HepG2 (cell line): ENCODE results near the gene NKX6-2. TPM values are rescaled to one million over a fixed set of nuclear protein-coding genes. Genes with fewer than 3 reads are reported as not detected.

ENCODE experiments used
- ATAC-seq: fragments of 200-7000 bp; cut with Tn5 transposase; 3 replicates; pipeline ENCODE4 v1.9.1; 2020; ENCODE audit warnings: mild to moderate bottlenecking, moderate library complexity
- BruUV-seq: library from RNA; stranded (reverse); fragments of 400-500 nt; replicated peaks from 2 replicates; lab custom pipeline; 2021; lab: Mats Ljungman, UMichigan
- CTCF ChIA-PET: fragments of 300-600 bp; formaldehyde crosslinking; extraction: SDS; loops from one replicate; lab custom pipeline; 2021; ENCODE audit warnings: low total read pairs, inconsistent platforms, low intra/inter-chr PET ratio; lab: Yijun Ruan, JAX
- POLR2A ChIA-PET: fragments of 350-600 bp; sonication (Branson Sonifier 250); formaldehyde crosslinking; loops from one replicate; lab custom pipeline; 2020; ENCODE audit warnings: antibody characterized with exemption, inconsistent platforms; lab: Yijun Ruan, JAX
- DNase-seq: peaks from one replicate; pipeline ENCODE4 v3.0.0-alpha.2; 2015; ENCODE audit warnings: low spot score
- FAIRE-seq: peaks from 3 replicates; lab custom pipeline; 2011; peaks lifted over from hg19 to GRCh38; lab: Jason Lieb, UNC
- H2AFZ ChIP-seq: one replicate; pipeline ENCODE4 v1.6.1; 2011; ENCODE audit warnings: low read length, inconsistent platforms
- H3K27ac ChIP-seq: fragments of 300-600 bp; 3 replicates; pipeline ENCODE4 v1.8.0; 2011; ENCODE audit warnings: mixed run types, mild to moderate bottlenecking, mixed read lengths, low read length, inconsistent platforms; ENCODE audit not compliant: insufficient read depth; ENCODE audit errors: extremely low read length
- H3K27me3 ChIP-seq, 2 experiments: fragments of 200-600 bp in 1 of 2; 2 replicates in 1 of 2; 3 replicates in 1 of 2; pipeline versions ENCODE4 v1.6.0 to v1.8.0; 2011; ENCODE audit warnings: low read length in 2 of 2, mild to moderate bottlenecking in 2 of 2, moderate library complexity in 2 of 2, inconsistent platforms in 1 of 2; ENCODE audit not compliant: insufficient read depth in 2 of 2, control insufficient read depth in 1 of 2
- H3K36me3 ChIP-seq, 2 experiments: fragments of 200-600 bp in 1 of 2; replicated peaks in 1 of 2; 2 replicates in 1 of 2; 3 replicates in 1 of 2; pipeline versions ENCODE4 v1.5.1 to v1.8.0; 2011; ENCODE audit warnings: low read length in 2 of 2, inconsistent platforms in 1 of 2; ENCODE audit not compliant: insufficient read depth in 2 of 2, control insufficient read depth in 1 of 2
- H3K4me1 ChIP-seq: 2 replicates; pipeline ENCODE4 v1.5.1; 2012; ENCODE audit warnings: low read length, inconsistent platforms; ENCODE audit not compliant: insufficient read depth
- H3K4me2 ChIP-seq: 2 replicates; pipeline ENCODE4 v1.6.0; 2011; ENCODE audit warnings: low read depth, low read length, inconsistent platforms
- H3K4me3 ChIP-seq, 3 experiments: fragments of 200-600 bp in 1 of 3; sonication (generic), shearing (Covaris generic) in 1 of 3; replicated peaks in 1 of 3; 2 replicates each; pipeline ENCODE4 v1.5.1; 2011 to 2016; ENCODE audit warnings: low read length in 3 of 3, inconsistent platforms in 2 of 3, low read depth in 2 of 3, mild to moderate bottlenecking in 2 of 3, control low read depth in 1 of 3, mixed read lengths in 1 of 3; ENCODE audit not compliant: insufficient read depth in 1 of 3
- H3K79me2 ChIP-seq: one replicate; pipeline ENCODE4 v1.6.1; 2011; ENCODE audit warnings: low read length, inconsistent platforms; ENCODE audit not compliant: insufficient read depth
- H3K9ac ChIP-seq: 2 replicates; pipeline ENCODE4 v1.6.0; 2011; ENCODE audit warnings: mild to moderate bottlenecking, low read depth, low read length, inconsistent platforms; ENCODE audit not compliant: insufficient read depth
- H3K9me3 ChIP-seq: 2 replicates; pipeline ENCODE4 v1.5.1; 2012; ENCODE audit warnings: mild to moderate bottlenecking, low read length
- H4K20me1 ChIP-seq: 2 replicates; pipeline ENCODE4 v1.6.0; 2011; ENCODE audit warnings: inconsistent platforms, mild to moderate bottlenecking, low read length, moderate library complexity; ENCODE audit not compliant: insufficient read depth
- CREB1 ChIP-seq, 2 experiments: fragments of 450-650 bp in 1 of 2; IDR thresholded peaks; 2 replicates each; pipeline ENCODE4 v1.6.1; 2016 to 2017; ENCODE audit warnings: control low read depth in 1 of 2, mild to moderate bottlenecking in 1 of 2, missing compliant biosample characterization in 1 of 2, missing genetic modification characterization in 1 of 2
- KMT2B ChIP-seq: IDR thresholded peaks from 2 replicates; pipeline ENCODE4 v1.6.1; 2016; ENCODE audit warnings: missing genetic modification reagents, missing compliant biosample characterization
- MEIS1 ChIP-seq: sonication (generic); formaldehyde crosslinking; IDR thresholded peaks from 2 replicates; pipeline ENCODE4 v1.9.0; 2021; ENCODE audit warnings: mild to moderate bottlenecking, missing genetic modification reagents, moderate library complexity, borderline replicate concordance
- POLR2AphosphoS5 ChIP-seq: IDR thresholded peaks from 2 replicates; pipeline ENCODE4 v1.6.1; 2012; ENCODE audit warnings: low read depth, low read length
- SMAD9 ChIP-seq: sonication (generic); formaldehyde crosslinking; IDR thresholded peaks from 2 replicates; pipeline ENCODE4 v1.5.1; 2020; ENCODE audit warnings: mild to moderate bottlenecking, missing genetic modification reagents
- ZEB1 ChIP-seq: IDR thresholded peaks from 2 replicates; pipeline ENCODE4 v1.6.1; 2012; ENCODE audit warnings: mild to moderate bottlenecking, low read depth, inconsistent platforms; ENCODE audit not compliant: insufficient replicate concordance
- ZFAT ChIP-seq: sonication (generic); formaldehyde crosslinking; conservative IDR thresholded peaks from 2 replicates; pipeline ENCODE4 v1.8.1; 2023; ENCODE audit warnings: missing genetic modification reagents, inconsistent platforms
- ZFY ChIP-seq: sonication (generic); formaldehyde crosslinking; IDR thresholded peaks from 2 replicates; pipeline ENCODE4 v1.4.0; 2020; ENCODE audit warnings: missing genetic modification reagents
- ZMYM2 ChIP-seq: sonication (generic); formaldehyde crosslinking; IDR thresholded peaks from 2 replicates; pipeline ENCODE4 v1.8.0; 2022; ENCODE audit warnings: mild to moderate bottlenecking, missing genetic modification reagents
- WGBS: methylation state at CpG from one replicate; pipeline ENCODE4 v1.1.6; 2017; ENCODE audit warnings: low lambda C conversion rate; 5-methylcytosine and 5-hydroxymethylcytosine counted together
- in situ Hi-C: cut with HindIII; loops from 2 replicates; pipeline ENCODE4 v1.10.0; 2017; ENCODE audit warnings: low pct_unique_long_range_greater_than_20kb; ENCODE audit not compliant: extremely low pct_ligation_motif_present
- intact Hi-C: fragments of 100-400 bp; cut with micrococcal nuclease; formaldehyde crosslinking; loops from one replicate; pipeline ENCODE4 v1.10.0; 2022; ENCODE audit not compliant: unreplicated experiment
- polyA plus RNA-seq, 8 experiments: library from polyadenylated mRNA; depleted of rRNA in 3 of 8; stranded (reverse) in 7 of 8; unstranded in 1 of 8; fragments of >200 nt; fragmentation: Illumina TruSeq in 4 of 8; extraction: Trizol in 4 of 8; gene quantifications; 2 replicates each; pipeline versions ENCODE4 v1.2.1 to v1.2.3, GENCODE V29; 2011 to 2016; ENCODE audit warnings: low read depth in 4 of 8, missing spikeins in 1 of 8, mixed read lengths in 1 of 8; ENCODE audit not compliant: insufficient read depth in 1 of 8
- total RNA-seq, 5 experiments: library from RNA; depleted of rRNA; stranded (reverse); fragments of >200 nt; fragmentation: Illumina TruSeq; extraction: Trizol; gene quantifications; 2 replicates each; pipeline ENCODE4 v1.2.3, GENCODE V29; 2016; ENCODE audit warnings: low read depth in 1 of 5
- TF ChIP-seq, protein P1 (sequence below): sonication (generic); formaldehyde crosslinking; IDR thresholded peaks from 2 replicates; pipeline ENCODE4 v1.9.0; 2021; ENCODE audit warnings: missing genetic modification reagents, borderline replicate concordance
- TF ChIP-seq, protein P2 (sequence below), 2 experiments: sonication (generic) in 1 of 2; formaldehyde crosslinking in 1 of 2; IDR thresholded peaks; 2 replicates each; pipeline versions ENCODE4 v1.4.0 to v1.6.1; 2016 to 2020; ENCODE audit warnings: borderline replicate concordance in 1 of 2, low read depth in 1 of 2, mild to moderate bottlenecking in 1 of 2, missing genetic modification reagents in 1 of 2

The NKX6-2 gene
- total and polyA plus RNA-seq, 2 of the 13 experiments (the other 11 are each of a cell fraction or from before 2014, with no cell fraction given), result not detected

DNA sequence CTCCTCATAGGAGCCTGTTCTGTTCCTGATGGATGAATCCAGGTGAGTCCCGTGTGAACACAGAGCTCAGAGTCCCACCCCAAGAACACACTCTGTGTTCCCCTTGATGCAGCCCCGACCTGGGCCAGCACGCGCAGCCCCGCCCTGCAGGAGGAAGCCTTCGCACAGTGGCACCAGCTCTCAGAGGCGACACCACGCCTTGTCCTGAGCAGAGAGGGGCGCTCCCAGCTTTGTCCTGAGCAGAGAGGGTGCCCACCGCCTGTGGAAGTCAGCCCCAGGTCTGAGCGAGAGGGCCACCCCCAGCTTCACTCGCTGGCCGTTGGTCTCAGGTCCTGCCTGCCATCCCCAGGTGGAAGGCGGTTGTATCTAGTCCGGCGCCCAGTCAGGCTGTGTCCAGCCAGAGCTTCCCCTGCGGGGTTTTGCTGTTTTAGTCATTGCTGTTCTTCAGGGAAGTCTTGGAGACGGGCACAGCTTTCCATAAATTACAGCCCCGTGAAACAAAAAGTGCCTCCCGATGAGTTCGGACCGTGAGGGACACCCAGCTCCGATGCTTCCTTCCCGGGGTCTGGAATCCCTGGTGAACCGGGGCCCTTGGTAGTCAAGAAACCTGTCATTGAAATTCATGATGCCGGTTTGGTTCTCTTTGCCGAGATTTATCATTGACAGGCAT is 43.6 kb downstream of the NKX6-2 start:
- intact Hi-C loops (no loop called here), in situ Hi-C loops (no loop called here)
- ChIA-PET POLR2A (no interaction called here), CTCF (no interaction called here)
- WGBS, result 95% methylated on average over 11 of the region's 27 CpGs
- DNase-seq (no peak), ATAC-seq (no peak), FAIRE-seq (no peak)
- H4K20me1 ChIP-seq, result no peaks in the 10 kb centered on the region
- BruUV-seq, result no TSS peak
- H3K79me2 ChIP-seq, result no peaks in the 10 kb centered on the region
- H3K27me3 ChIP-seq, result no peaks in the 10 kb centered on the region
- H2AFZ ChIP-seq, result no peak overlapping the region
- H3K9ac ChIP-seq, result no peak overlapping the region
- H3K4me1 ChIP-seq, result peaks cover 10% of the 10 kb centered on the region
- no peaks in the 10 kb centered on the region; a peak in 2 of 5 replicates for H3K36me3 ChIP-seq
- no peak for TF ChIP-seq SMAD9 (CRISPR knock-in tag)
- no peak for TF ChIP-seq KMT2B (CRISPR knock-in tag)
- TF ChIP-seq ZFAT, result no peak
- TF ChIP-seq ZMYM2 (CRISPR knock-in tag), result no peak
- no peak for TF ChIP-seq POLR2AphosphoS5
- TF ChIP-seq ZEB1, result no peak
- TF ChIP-seq ZFY (CRISPR knock-in tag), result no peak
- no peak for TF ChIP-seq MEIS1 (CRISPR knock-in tag)
- H3K27ac ChIP-seq, result no peak overlapping the region
- no peak overlapping the region for H3K4me3 ChIP-seq
- no peaks in the 10 kb centered on the region for H3K9me3 ChIP-seq
- H3K4me2 ChIP-seq, result no peak overlapping the region

DNA sequence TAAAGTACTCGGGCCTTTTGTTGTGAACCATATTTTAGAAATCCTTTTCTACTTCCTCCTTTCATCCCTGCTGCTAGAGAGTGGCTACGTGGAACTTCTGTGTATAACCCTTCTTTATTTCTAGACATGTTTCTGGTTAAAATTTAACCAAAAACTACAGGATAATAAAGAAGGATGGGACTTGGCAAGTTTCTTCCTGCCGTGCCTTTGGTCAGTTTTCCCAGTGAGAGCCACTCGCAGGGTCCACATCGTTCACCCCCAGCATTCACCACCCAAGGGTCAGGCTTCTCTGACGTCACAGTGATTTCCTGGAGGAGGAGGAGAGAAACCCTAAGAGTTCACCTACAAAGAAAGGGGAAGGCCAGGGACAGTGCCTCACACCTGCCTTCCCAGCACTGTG is 45.4 kb downstream of the NKX6-2 start:
- in situ Hi-C loops, result no loop called here
- no peak overlapping the region for H3K9ac ChIP-seq

More for the DNA sequence above, 45.4 kb downstream of the NKX6-2 start:
- no peak overlapping the region for H3K27ac ChIP-seq
- CTCF ChIA-PET, result no interaction called here
- DNase-seq (no peak), ATAC-seq (no peak), FAIRE-seq (no peak)
- no peak overlapping the region for H2AFZ ChIP-seq
- TF ChIP-seq, protein P1, sequence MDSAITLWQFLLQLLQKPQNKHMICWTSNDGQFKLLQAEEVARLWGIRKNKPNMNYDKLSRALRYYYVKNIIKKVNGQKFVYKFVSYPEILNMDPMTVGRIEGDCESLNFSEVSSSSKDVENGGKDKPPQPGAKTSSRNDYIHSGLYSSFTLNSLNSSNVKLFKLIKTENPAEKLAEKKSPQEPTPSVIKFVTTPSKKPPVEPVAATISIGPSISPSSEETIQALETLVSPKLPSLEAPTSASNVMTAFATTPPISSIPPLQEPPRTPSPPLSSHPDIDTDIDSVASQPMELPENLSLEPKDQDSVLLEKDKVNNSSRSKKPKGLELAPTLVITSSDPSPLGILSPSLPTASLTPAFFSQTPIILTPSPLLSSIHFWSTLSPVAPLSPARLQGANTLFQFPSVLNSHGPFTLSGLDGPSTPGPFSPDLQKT (CRISPR knock-in tag), result no peak
- TF ChIP-seq, protein P2, sequence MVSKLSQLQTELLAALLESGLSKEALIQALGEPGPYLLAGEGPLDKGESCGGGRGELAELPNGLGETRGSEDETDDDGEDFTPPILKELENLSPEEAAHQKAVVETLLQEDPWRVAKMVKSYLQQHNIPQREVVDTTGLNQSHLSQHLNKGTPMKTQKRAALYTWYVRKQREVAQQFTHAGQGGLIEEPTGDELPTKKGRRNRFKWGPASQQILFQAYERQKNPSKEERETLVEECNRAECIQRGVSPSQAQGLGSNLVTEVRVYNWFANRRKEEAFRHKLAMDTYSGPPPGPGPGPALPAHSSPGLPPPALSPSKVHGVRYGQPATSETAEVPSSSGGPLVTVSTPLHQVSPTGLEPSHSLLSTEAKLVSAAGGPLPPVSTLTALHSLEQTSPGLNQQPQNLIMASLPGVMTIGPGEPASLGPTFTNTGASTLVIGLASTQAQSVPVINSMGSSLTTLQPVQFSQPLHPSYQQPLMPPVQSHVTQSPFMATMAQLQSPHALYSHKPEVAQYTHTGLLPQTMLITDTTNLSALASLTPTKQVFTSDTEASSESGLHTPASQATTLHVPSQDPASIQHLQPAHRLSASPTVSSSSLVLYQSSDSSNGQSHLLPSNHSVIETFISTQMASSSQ (IDR thresholded peaks at IDR 0.05; ENCODE audit: low read depth), result peak; percentile 51; the same call in 1 of the 2 replicates
- TF ChIP-seq, protein P2 (CRISPR knock-in tag; IDR thresholded peaks at IDR 0.05; ENCODE audit: borderline replicate concordance), result no peak
- TF ChIP-seq CREB1 (IDR thresholded peaks at IDR 0.05) (peak; percentile 85), CREB1 (CRISPR knock-in tag; IDR thresholded peaks at IDR 0.05) (no peak)
- 37% methylated on average over 5 of the region's 6 CpGs for WGBS
- intact Hi-C loops, result no loop called here
- peaks cover 10% of the 10 kb centered on the region for H3K4me1 ChIP-seq
- H3K27me3 ChIP-seq, result no peaks in the 10 kb centered on the region
- POLR2A ChIA-PET, result no interaction called here
- BruUV-seq, result no TSS peak
- 0 out of 2 replicates have a peak overlapping the region, but pooled peaks have one; percentile 27 for H3K4me2 ChIP-seq
- H3K4me3 ChIP-seq, result no peak overlapping the region
- H3K79me2 ChIP-seq, result no peaks in the 10 kb centered on the region
- H3K9me3 ChIP-seq, result no peaks in the 10 kb centered on the region
- H3K36me3 ChIP-seq, result no peaks in the 10 kb centered on the region; a peak in 2 of 5 replicates
- no peaks in the 10 kb centered on the region for H4K20me1 ChIP-seq
